Measurements from ENCODE around the gene ZNF839.

DNA sequence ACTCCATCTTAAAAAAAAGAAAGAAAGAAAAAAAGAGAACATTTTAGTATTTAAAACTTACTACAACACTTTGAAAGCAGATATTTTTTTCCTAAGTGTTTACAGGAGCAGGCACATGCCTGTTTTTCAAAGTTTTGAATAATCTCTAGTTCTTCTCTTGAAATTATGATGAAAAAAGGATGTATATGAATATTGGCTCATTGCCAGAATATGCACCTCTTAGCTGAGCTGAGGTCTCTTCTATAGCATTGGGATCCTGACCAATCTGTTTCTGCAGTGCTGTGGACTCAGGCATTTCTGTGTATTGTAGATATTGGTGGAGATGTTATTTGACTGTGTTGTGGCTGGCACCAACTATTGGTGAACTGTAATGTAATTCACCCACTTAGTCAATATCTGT, 58.1 kb downstream of the ZNF839 start:
- TF ChIP-seq, protein P1, sequence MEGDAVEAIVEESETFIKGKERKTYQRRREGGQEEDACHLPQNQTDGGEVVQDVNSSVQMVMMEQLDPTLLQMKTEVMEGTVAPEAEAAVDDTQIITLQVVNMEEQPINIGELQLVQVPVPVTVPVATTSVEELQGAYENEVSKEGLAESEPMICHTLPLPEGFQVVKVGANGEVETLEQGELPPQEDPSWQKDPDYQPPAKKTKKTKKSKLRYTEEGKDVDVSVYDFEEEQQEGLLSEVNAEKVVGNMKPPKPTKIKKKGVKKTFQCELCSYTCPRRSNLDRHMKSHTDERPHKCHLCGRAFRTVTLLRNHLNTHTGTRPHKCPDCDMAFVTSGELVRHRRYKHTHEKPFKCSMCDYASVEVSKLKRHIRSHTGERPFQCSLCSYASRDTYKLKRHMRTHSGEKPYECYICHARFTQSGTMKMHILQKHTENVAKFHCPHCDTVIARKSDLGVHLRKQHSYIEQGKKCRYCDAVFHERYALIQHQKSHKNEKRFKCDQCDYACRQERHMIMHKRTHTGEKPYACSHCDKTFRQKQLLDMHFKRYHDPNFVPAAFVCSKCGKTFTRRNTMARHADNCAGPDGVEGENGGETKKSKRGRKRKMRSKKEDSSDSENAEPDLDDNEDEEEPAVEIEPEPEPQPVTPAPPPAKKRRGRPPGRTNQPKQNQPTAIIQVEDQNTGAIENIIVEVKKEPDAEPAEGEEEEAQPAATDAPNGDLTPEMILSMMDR (IDR thresholded peaks at IDR 0.05; ENCODE audit: borderline replicate concordance, extremely low read depth, low read length, poor library complexity, severe bottlenecking), result no peak
- no peak for TF ChIP-seq EZH2 (IDR thresholded peaks at IDR 0.05; ENCODE audit: borderline replicate concordance, low read depth, low read length, severe bottlenecking)
